Neural progenitor cell (in vitro differentiated cells): ENCODE results near the gene TK1. TPM values are rescaled to one million over a fixed set of nuclear protein-coding genes. Genes with fewer than 3 reads are reported as not detected.

Source experiments
- DNase-seq: peaks from one replicate; pipeline ENCODE4 v3.0.0-alpha.2; 2016; ENCODE audit warnings: low spot score
- H2AFZ ChIP-seq: fragments of 200-600 bp; sonication (generic); replicated peaks from 2 replicates; pipeline ENCODE4 v1.6.1; 2016; ENCODE audit warnings: antibody characterized with exemption
- H3F3A ChIP-seq: fragments of 200-600 bp; sonication (generic); 2 replicates; pipeline ENCODE4 v1.6.1; 2016; ENCODE audit warnings: antibody characterized with exemption, low read depth
- H3K27ac ChIP-seq: fragments of 200-600 bp; sonication (generic); 2 replicates; pipeline ENCODE4 v1.5.1; 2016; ENCODE audit warnings: mild to moderate bottlenecking
- H3K27me3 ChIP-seq: fragments of 200-600 bp; sonication (generic); 2 replicates; pipeline ENCODE4 v1.6.1; 2016; ENCODE audit warnings: mild to moderate bottlenecking, moderate library complexity
- H3K36me3 ChIP-seq: fragments of 200-600 bp; sonication (generic); 2 replicates; pipeline ENCODE4 v1.5.1; 2016
- H3K4me1 ChIP-seq: fragments of 200-600 bp; sonication (generic); 2 replicates; pipeline ENCODE4 v1.6.1; 2016; ENCODE audit warnings: mixed run types
- H3K4me2 ChIP-seq: fragments of 200-600 bp; sonication (generic); 2 replicates; pipeline ENCODE4 v1.6.1; 2016
- H3K4me3 ChIP-seq: fragments of 200-600 bp; sonication (generic); 2 replicates; pipeline ENCODE4 v1.5.1; 2016
- H3K79me2 ChIP-seq: fragments of 200-600 bp; sonication (generic); 2 replicates; pipeline ENCODE4 v1.6.1; 2016; ENCODE audit warnings: low read depth
- H3K9ac ChIP-seq: fragments of 200-600 bp; sonication (generic); 2 replicates; pipeline ENCODE4 v1.6.1; 2016
- H3K9me3 ChIP-seq: fragments of 200-600 bp; sonication (generic); 2 replicates; pipeline ENCODE4 v1.5.1; 2016; ENCODE audit warnings: low read depth
- H4K20me1 ChIP-seq: fragments of 200-600 bp; sonication (generic); 2 replicates; pipeline ENCODE4 v1.6.1; 2016; ENCODE audit warnings: low read depth
- H3K27ac Mint-ChIP-seq: 3 replicates; pipeline ENCODE4 v1.8.0; 2021; ENCODE audit warnings: mixed read lengths
- H3K27me3 Mint-ChIP-seq: 2 replicates; pipeline ENCODE4 v1.8.0; 2022; ENCODE audit warnings: low read depth, mild to moderate bottlenecking, inconsistent platforms, moderate library complexity, mixed read lengths; ENCODE audit not compliant: insufficient read depth
- H3K36me3 Mint-ChIP-seq: 3 replicates; pipeline ENCODE4 v1.8.0; 2021; ENCODE audit warnings: mixed read lengths
- H3K4me1 Mint-ChIP-seq: 3 replicates; pipeline ENCODE4 v1.8.0; 2021; ENCODE audit warnings: mixed read lengths
- H3K4me3 Mint-ChIP-seq: 3 replicates; pipeline ENCODE4 v1.8.0; 2021; ENCODE audit warnings: mild to moderate bottlenecking, moderate library complexity, mixed read lengths
- H3K9me3 Mint-ChIP-seq: 3 replicates; pipeline ENCODE4 v1.8.0; 2020; ENCODE audit warnings: mixed read lengths
- CTCF ChIP-seq: fragments of 200-600 bp; sonication (generic); IDR thresholded peaks from 2 replicates; pipeline ENCODE4 v1.5.1; 2017; ENCODE audit warnings: antibody characterized with exemption, mild to moderate bottlenecking
- EZH2 ChIP-seq: fragments of 200-600 bp; sonication (generic); IDR thresholded peaks from 2 replicates; pipeline ENCODE4 v1.6.1; 2017; ENCODE audit warnings: antibody characterized with exemption, mild to moderate bottlenecking, moderate library complexity
- EZH2phosphoT487 ChIP-seq: fragments of 200-600 bp; sonication (generic); IDR thresholded peaks from 2 replicates; pipeline ENCODE4 v1.6.1; 2017; ENCODE audit warnings: antibody characterized with exemption
- total RNA-seq: library from RNA; depleted of rRNA; stranded (reverse); fragments of >200 nt; gene quantifications from 2 replicates; pipeline ENCODE4 v1.2.3, GENCODE V29; 2015; ENCODE audit warnings: low replicate concordance

The TK1 gene
- total RNA-seq, 1 donor from 2014 or later: 27.3 TPM

GRCh38 chr17:78223765-78224164, 36.9 kb upstream of the TK1 start:
- no peak overlapping the region for H3K4me3 ChIP-seq
- H3K36me3 ChIP-seq: no peaks in the 10 kb centered on the region
- H3F3A ChIP-seq: peaks cover 57% of the 10 kb centered on the region
- Mint-ChIP-seq H3K4me3 (no peak overlapping the region), H3K4me1 (peaks cover 33% of the 10 kb centered on the region), H3K27me3 (peaks cover 7% of the 10 kb centered on the region), H3K9me3 (no peaks in the 10 kb centered on the region), H3K27ac (no peak overlapping the region), H3K36me3 (peaks cover 24% of the 10 kb centered on the region)
- H3K4me1 ChIP-seq: peaks cover 3% of the 10 kb centered on the region
- no peak overlapping the region for H3K4me2 ChIP-seq
- no peak overlapping the region for H3K9ac ChIP-seq
- no peak overlapping the region for H3K27ac ChIP-seq
- no peak overlapping the region for H2AFZ ChIP-seq
- H3K9me3 ChIP-seq: no peaks in the 10 kb centered on the region
- peaks cover 16% of the 10 kb centered on the region for H4K20me1 ChIP-seq
- peaks cover 24% of the 10 kb centered on the region for H3K79me2 ChIP-seq
- H3K27me3 ChIP-seq: no peaks in the 10 kb centered on the region
- no peak for TF ChIP-seq CTCF
- no peak for TF ChIP-seq EZH2
- no peak for TF ChIP-seq EZH2phosphoT487
- no peak for DNase-seq

GRCh38 chr17:78223061-78223460, 36.2 kb upstream of the TK1 start:
- Mint-ChIP-seq H3K27ac (no peak overlapping the region), H3K36me3 (peaks cover 26% of the 10 kb centered on the region), H3K9me3 (no peaks in the 10 kb centered on the region), H3K27me3 (peaks cover 7% of the 10 kb centered on the region), H3K4me1 (peaks cover 30% of the 10 kb centered on the region), H3K4me3 (no peak overlapping the region)
- TF ChIP-seq CTCF (no peak), EZH2phosphoT487 (no peak), EZH2 (no peak)
- Histone ChIP-seq H3K4me1 (peaks cover 3% of the 10 kb centered on the region), H4K20me1 (peaks cover 20% of the 10 kb centered on the region), H3K79me2 (peaks cover 31% of the 10 kb centered on the region), H2AFZ (no peak overlapping the region), H3K4me3 (no peak overlapping the region), H3K27ac (no peak overlapping the region), H3K9ac (no peak overlapping the region), H3F3A (peaks cover 63% of the 10 kb centered on the region), H3K36me3 (no peaks in the 10 kb centered on the region), H3K4me2 (no peak overlapping the region), H3K27me3 (no peaks in the 10 kb centered on the region), H3K9me3 (no peaks in the 10 kb centered on the region)
- no peak for DNase-seq

GRCh38 chr17:78219396-78220150, 32.7 kb upstream of the TK1 start:
- TF ChIP-seq CTCF: no peak
- TF ChIP-seq EZH2: no peak
- no peak for TF ChIP-seq EZH2phosphoT487
- Mint-ChIP-seq H3K36me3 (peaks cover 32% of the 10 kb centered on the region), H3K4me1 (peaks cover 34% of the 10 kb centered on the region), H3K4me3 (peak overlapping the region; percentile 63), H3K27ac (peak overlapping the region; percentile 10), H3K27me3 (no peaks in the 10 kb centered on the region), H3K9me3 (no peaks in the 10 kb centered on the region)
- H3K4me1 ChIP-seq: peaks cover 11% of the 10 kb centered on the region
- H3K4me3 ChIP-seq: no peak overlapping the region
- no peaks in the 10 kb centered on the region for H3K9me3 ChIP-seq
- peak overlapping the region; percentile 54 for H3K4me2 ChIP-seq
- peaks cover 46% of the 10 kb centered on the region for H3F3A ChIP-seq
- H4K20me1 ChIP-seq: peaks cover 24% of the 10 kb centered on the region
- H3K27ac ChIP-seq: peak overlapping the region; percentile 37
- H3K79me2 ChIP-seq: peaks cover 66% of the 10 kb centered on the region
- no peaks in the 10 kb centered on the region for H3K27me3 ChIP-seq
- H2AFZ ChIP-seq: no peak overlapping the region
- H3K9ac ChIP-seq: no peak overlapping the region
- peak; percentile 27 for DNase-seq
- H3K36me3 ChIP-seq: peaks cover 4% of the 10 kb centered on the region
